CD4-positive, alpha-beta T cell treated with Interleukin-4 for 1 hour (primary cell): ENCODE data around the gene CKM.
"Not testable (repeated sequence)": the region's sequence is repeated elsewhere in the genome, so short reads cannot be mapped to it uniquely, and the experiment has no call there.

ENCODE experiments used
- DNase-seq, 2 donors: peaks; one replicate each; pipeline ENCODE4 v3.0.0-alpha.2; 2020 to 2022

CKM gene

DNA sequence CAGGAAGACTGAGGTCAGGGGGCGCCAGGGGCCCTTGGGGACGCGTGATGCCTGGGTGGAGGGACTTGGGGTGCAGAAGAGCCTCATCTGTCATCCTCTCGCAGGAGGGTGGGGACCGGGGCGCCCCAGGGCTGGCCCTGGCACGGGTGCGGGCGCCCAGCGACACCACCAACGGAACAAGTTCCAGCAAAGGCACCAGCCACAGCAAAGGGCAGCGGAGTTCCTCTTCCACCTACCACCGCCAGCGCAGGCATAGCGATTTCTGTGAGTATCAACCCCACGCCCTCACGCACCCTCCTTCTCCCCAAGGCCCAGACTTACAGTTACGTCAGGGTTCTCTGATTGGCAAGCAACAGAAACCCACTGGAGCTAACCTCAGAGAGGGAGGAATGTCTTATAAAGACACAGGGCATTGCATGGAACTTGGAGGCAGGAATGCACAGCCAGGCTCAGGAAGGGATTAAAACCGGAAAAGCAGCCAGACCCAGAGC lies 42.2 kb downstream of the CKM start:
- DNase-seq = no peak

DNA sequence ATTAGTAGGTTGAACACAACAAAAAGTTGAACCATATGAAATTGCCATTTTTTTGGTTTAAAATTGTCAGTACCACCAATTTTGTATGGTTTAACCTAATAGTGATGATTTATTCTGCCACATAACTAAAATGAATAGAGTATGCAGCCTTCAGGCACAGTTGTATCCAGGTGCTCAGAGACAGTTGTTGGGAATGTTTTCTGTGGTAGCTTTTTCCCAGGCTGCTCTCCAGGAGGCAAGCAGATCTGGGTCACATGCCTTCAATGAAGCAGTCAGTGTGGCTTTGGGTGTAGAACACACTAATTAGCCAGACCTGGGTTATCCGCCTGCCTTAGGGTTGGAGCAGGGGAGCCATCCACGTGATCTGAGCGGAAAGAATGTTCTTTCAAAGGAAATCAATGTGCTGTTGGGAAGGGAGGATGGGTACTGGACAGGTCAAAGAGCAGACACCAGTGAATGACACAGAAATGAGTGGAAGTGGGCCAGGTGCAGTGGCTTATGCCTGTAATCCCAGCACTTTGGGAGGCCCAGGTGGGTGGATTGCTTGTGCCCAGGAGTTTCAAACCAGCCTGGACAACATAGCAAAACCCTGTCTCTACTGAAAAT lies 43.0 kb downstream of the CKM start:
- no peak for DNase-seq

DNA sequence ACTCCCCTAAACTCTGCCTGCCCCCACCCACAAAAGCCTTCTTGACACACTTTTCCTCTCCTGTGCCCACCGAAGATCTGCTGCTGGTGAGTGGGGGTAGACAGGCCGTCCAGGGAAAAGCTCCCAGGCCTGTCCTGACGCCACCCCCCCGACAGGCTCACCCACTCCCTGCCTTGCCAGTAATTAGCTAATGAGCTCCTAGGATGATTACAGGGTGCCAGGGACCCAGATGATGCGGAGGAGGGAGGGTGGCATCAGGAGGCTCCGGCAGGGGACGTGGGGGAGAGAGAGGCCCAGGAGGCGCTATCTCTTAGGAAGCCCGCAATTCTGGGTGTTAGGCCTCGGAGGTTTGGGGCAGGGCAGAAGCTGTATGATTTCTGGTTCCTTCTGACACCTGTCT lies 44.6 kb downstream of the CKM start:
- no peak for DNase-seq

DNA sequence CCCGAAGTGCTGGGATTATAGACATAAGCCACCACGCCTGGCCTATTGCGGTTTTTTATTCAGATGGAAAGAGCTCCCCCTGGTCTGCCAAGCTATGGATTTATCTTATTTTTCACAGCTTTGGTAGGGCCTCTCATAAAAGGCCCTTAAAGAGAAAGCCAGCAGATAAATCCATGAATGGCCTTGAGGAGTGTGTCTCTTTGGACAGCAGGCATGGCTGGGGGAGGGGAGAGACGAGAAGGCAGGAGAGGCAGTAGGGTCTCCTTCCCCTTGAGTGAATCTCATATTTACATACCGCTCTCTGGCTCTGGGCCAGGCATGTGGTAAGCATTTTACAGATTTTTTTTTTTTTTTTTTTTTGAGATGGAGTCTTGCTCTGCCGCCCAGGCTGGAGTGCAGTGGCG lies 46.4 kb downstream of the CKM start:
- no peak for DNase-seq

DNA sequence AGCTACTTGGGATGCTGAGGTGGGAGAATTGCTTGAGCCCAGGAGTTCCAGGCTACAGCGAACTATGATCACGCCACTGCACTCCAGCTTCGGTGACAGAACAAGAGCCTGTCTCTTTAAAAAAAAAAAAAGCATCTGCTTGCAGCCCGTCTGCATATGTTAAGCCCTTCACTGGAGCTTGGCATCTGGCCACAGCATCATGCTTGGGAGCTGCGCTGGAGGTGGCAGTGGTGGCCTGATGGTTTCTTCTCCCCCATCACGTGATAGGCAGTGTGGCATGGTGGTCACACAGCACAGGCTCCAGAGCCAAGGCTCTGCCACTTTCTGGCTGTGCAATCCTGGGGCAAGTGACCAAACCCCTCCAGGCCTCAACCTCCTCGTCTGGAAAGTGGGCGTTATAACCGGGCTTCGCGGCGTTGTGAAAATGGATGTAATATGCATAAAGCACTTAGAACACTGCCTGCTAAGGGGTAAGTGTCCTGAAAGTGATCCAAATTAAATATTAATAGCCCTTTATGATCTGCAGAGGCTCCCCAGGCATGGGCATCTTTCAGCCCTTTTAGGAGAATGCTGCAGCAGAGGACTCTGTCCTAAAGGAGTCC lies 47.2 kb downstream of the CKM start:
- no peak for DNase-seq

DNA sequence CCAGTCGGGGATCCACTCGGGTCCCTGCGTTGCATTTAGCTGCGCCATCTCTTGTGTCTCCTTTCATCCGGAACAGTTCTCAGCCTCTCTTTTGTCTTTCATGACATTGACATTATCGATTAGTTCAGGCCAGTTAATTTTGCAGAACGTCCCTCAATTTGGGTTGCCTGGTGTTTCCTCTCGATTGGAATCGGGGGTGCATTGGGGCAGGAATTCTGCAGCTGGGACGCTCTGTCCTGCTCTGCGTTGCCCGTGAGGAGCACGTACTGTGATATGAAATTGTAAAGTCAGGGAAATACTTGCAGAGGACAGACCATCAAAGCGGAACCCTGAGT lies 49.2 kb downstream of the CKM start:
- no peak for DNase-seq

DNA sequence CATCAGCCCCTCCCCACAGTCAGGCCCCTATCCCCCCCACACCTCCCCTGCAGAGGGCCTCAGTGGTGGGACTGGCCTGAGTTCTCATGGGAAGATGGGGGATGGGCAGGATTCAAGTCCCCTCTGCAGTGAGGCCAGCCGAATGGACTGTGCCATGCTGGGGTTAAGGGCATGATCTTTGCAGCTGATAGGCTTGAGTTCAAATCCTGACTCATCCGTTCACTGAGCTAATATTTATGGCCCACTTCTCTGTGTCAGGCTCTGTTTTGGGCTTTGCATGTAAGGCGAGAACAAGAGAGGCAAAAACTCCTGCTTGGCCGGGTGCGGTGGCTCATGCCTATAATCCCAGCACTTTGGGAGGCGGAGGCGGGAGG lies 51.0 kb downstream of the CKM start:
- DNase-seq = no peak

DNA sequence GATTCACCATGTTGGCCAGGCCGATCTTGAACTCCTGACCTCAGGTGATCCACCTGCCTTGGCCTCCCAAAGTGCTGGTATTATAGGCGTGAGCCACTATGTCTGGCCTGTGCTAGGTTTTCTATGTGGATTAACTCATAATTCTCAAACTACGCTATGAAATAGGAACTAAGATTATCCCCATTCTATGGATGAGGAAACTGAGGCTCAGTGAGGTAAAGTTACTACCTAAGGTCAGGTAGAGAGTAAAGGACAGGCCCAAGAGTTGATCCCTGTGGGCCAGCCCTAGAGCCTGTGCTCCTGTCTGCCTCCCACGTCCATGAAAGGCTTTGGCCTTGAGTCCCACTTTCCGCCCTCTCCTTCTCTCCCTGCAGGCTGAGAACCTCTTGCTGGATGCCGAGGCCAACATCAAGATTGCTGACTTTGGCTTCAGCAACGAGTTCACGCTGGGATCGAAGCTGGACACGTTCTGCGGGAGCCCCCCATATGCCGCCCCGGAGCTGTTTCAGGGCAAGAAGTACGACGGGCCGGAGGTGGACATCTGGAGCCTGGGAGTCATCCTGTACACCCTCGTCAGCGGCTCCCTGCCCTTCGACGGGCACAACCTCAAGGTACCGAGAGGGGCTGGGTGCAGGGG lies 51.5 kb downstream of the CKM start:
- DNase-seq = no peak

DNA sequence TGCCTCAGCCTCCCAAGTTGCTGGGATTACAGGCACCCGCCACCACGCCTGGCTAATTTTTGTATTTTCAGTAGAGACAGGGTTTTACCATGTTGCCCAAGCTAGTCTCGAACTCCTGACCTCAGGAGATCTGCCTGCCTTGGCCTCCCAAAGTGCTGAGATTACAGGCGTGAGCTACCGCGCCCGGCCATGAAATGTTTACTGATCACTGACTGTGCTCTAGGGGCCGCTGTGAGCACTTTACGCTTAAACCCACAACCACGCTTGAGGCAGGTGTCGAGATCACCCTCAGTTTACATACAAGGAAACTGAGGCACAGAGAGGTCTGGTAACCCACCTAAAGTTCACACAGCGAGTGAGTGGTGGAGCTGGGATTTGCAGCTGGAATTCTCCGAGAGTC lies 52.7 kb downstream of the CKM start:
- DNase-seq = not testable (repeated sequence)

DNA sequence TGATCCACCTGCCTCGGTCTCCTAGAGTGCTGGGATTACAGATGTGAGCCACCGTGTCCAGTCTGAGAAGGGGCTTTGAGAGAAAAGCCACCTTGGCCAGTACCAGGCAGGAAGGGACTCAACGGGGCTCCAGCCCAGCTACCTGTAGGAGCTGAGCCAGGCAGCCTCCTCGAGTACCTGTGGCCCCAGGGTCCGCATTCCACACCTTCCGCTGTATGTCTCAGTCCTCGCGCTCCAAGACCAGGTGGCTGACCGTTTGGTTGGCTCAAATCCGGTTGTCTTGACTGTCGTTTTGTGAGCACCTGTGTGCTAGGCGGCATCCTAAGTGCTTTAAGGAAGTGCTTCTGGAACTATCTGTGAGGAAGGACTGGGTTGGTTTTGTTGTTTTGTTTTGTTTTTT lies 55.4 kb downstream of the CKM start:
- DNase-seq = no peak

DNA sequence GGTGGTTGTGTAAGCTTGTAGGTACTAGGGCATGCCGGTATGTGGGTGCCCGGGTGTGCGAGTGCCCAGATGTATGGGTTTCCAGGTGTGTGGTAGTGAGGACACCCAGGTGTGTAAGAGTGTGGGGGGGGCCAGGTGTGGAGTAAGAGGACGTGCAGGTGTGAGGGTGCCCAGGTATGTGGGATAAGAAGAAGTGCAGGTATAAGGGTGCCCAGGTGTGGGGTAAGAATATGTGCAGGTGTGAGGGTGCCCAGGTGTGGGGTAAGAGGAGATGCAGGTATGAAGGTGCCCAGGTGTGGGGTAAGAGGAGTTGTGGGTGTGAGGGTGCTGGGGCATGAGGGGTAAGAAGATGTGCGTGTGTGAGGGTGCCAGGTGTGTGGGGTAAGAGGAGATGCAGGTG lies 57.3 kb downstream of the CKM start:
- DNase-seq = no peak

DNA sequence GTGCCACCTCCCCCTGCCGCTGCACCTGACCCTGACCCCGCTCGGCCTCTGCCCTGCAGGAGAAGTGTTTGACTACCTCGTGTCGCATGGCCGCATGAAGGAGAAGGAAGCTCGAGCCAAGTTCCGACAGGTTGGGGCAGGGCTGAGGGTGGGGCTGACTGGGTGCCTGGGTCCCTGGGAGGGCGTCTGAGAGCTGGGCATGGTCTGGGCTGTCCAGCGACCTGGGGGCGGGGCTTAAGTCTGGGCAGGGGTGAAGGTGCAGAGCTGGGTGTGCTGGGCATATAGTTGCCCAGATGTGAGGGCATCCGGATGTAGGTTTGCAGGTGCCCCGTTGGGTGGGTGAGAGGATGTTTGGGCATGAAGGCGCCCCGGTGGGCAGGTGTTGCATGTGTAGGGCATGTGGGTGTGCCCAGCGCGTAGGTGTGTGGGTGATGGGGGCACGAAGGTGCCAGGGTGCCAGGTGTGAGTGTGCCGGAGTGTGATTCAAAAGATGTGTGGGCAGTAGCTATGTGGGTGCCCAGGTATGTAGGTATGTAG lies 57.8 kb downstream of the CKM start:
- DNase-seq = no peak

DNA sequence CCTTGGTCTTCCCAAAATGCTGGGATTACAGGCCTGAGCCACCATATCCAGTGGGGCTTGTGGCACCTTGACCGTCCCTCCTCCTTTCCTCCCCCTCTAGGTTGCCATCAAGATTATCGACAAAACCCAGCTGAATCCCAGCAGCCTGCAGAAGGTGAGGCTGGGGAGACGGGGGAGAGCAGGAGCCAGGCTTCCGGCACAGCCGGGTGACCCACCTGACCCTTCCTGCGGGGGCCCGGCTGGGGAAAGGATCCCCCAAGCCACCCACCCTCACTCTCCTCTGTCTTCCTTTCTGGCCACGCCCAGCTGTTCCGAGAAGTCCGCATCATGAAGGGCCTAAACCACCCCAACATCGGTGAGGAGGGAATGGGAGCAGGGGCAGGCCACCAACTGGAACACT lies 59.7 kb downstream of the CKM start:
- DNase-seq = no peak

DNA sequence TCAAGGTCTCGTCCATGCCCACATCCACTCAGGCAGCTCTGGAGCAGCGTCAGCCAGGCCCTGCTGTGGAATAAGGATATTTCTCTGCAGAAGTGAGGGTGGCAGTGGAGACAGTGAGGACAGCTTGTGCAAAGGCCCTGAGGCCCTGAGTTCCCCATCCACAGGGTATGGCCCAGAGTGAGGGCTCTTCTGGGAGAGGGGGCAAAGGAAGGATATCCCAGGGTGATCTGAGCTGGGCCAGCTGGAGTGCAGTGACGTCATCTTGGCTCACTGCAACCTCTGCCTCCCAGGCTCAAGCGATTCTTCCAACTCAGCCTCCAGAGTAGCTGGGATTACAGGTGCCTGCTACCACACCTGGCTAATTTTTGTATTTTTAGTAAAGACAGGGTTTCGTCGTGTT lies 60.1 kb downstream of the CKM start:
- DNase-seq = no peak

DNA sequence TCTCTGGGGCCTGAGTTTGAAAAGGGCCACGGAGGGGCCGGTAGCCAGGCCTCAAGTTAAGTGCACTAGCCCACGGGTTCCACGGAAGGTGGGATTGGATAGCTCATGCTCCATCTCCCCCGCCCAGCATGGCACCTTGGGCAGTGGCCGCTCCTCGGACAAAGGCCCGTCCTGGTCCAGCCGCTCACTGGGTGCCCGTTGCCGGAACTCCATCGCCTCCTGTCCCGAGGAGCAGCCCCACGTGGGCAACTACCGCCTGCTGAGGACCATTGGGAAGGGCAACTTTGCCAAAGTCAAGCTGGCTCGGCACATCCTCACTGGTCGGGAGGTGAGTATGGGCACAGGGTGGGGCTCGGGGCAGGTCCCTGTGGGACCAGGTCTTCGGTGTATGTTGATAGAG lies 63.8 kb downstream of the CKM start:
- DNase-seq = no peak

DNA sequence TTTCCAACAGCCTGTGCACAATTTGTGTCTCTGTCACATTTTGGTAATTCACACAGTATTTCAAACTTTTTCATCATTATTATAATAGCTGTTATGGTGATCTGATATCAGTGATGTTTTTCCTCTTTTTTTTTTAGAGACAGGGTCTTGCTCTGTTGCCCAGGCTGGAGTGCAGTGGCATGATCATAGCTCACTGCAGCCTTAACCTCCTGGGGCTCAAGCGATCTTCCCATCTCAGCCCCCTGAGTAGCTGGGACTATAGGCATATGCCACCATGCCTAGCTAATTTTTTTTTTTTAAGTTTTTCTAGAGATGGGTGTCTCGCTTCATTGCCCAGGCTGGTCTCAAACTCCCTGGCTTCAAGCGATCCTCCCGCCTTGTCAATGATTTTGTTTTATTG lies 65.8 kb downstream of the CKM start:
- no peak for DNase-seq
